Measurements from ENCODE around the gene RBBP8NL. TPM values are rescaled to one million over a fixed set of nuclear protein-coding genes. Genes with fewer than 3 reads are reported as not detected.
A peak's percentile ranks its signal among the peaks of the same experiment; 100 is the strongest.

The RBBP8NL gene
- total and polyA plus RNA-seq, 2 donors (not counting 3 experiments of a cell fraction or from before 2014, with no cell fraction given) = not detected

DNA sequence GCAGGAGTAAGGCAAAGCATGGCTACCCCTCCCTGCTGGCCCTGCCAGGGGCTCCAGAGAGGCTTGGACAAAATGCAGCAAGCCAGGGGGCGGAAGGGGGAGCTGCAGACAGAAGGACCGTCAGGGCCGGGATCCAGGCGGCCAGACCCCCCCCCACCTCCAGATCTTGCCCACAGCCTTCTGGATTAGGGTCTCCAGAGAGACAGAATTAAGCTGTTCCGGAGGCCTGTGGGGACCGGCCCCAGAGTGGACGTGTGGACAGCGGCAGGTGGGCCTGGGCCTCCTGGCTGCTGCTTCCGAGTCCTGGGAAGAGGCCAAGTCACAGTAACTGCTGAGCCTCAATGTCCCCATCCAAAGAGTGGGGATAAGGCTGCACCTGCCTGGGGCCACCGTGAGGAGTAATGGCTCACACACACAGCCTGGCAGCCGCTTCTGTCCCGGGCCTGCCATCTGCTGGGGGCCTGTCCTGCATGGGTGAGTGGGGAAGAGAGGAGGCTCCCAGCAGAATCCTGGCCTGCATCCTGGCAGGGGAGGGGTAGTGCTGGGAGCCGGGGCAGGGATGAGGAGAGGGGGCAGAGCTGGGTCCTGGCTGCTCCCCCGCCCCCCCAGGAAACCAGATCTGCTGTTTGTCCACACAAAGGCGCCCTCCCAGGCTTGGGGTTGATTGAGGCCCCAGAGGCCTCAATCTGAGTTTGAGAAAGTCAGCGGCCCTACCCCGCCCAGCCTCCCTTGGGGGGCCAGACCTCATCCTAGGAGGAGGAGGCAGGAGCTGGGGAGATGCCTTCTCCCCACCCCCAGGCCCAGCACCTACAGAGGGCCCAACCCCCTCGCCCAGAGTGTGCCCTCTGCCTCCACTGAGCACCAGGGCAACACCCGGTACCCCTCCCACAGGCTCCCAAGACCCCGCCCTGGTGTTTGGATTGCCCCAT lies 64.1 kb downstream of the RBBP8NL start:
- CTCF ChIA-PET = interaction anchor here (0.9 to 9.9 kb wide), 5 partner anchors 14 to 60 kb away, joined by 3 to 179 read pairs (median 12); partner anchors contain the start of gene ADRM1
- H3K36me3 ChIP-seq (ENCODE audit: control insufficient read depth in 2 of 2, extremely low read depth in 1 of 2, insufficient read depth in 2 of 2, low read length in 2 of 2) = no peaks in the 10 kb centered on the region
- H3K27me3 ChIP-seq (ENCODE audit: control insufficient read depth in 2 of 2, insufficient read depth in 2 of 2, low read length in 2 of 2) = no peaks in the 10 kb centered on the region
- POLR2A ChIA-PET = no interaction called here
- no peak overlapping the region for H3K4me3 ChIP-seq (replicated peaks in 1 of 3; ENCODE audit: insufficient read depth in 1 of 3, low read depth in 1 of 3, low read length in 3 of 3)
- H2AFZ ChIP-seq (ENCODE audit: low read depth, low read length) = no peak overlapping the region
- H3K9me3 ChIP-seq (replicated peaks; ENCODE audit: control insufficient read depth, insufficient read depth, low read length) = no peaks in the 10 kb centered on the region
- FAIRE-seq (no peak), DNase-seq (ENCODE audit: low read depth, low spot score) (no peak)
- peaks cover 58% of the 10 kb centered on the region for H3K4me1 ChIP-seq (ENCODE audit: control insufficient read depth, extremely low read depth, insufficient read depth, low read length)
- peak overlapping the region; percentile 85 for H3K27ac ChIP-seq (ENCODE audit: insufficient read depth, low read depth, low read length)
- dilution Hi-C loops (cut with MboI; ENCODE audit: extremely low pct_ligation_motif_present, low sequenced_read_pairs) (no loop called here), intact Hi-C loops (cut with micrococcal nuclease) (no loop called here)
- H3K9me1 ChIP-seq (replicated peaks; ENCODE audit: control insufficient read depth, extremely low read depth, insufficient read depth, low read length) = no peaks in the 10 kb centered on the region
- H4K20me1 ChIP-seq (replicated peaks; ENCODE audit: control insufficient read depth, extremely low read depth, insufficient read depth, low read length) = no peaks in the 10 kb centered on the region
- H3K4me2 ChIP-seq (ENCODE audit: insufficient read depth, low read length) = no peak overlapping the region
- peak overlapping the region; percentile 40 for H3K9ac ChIP-seq (replicated peaks; ENCODE audit: extremely low read depth, insufficient read depth, low read length)
- no TSS peak for BruUV-seq (replicated peaks)
- TF ChIP-seq FOS (IDR thresholded peaks at IDR 0.05; ENCODE audit: borderline replicate concordance, insufficient read depth, low read length) (no peak), GATA2 (IDR thresholded peaks at IDR 0.05; ENCODE audit: insufficient read depth, insufficient read length, low read depth, low read length) (no peak), JUN (IDR thresholded peaks at IDR 0.05; ENCODE audit: borderline replicate concordance, insufficient read depth, insufficient read length, low read depth) (no peak), MYC (IDR thresholded peaks at IDR 0.05; ENCODE audit: low read depth, low read length) (no peak), POLR2A (IDR thresholded peaks at IDR 0.05; ENCODE audit: low read depth, low read length) (no peak), POLR2AphosphoS5 (IDR thresholded peaks at IDR 0.05; ENCODE audit: insufficient read depth, low read depth, low read length) (no peak), EZH2 (IDR thresholded peaks at IDR 0.05; ENCODE audit: borderline replicate concordance, low read depth, low read length, severe bottlenecking) (no peak)
- TF ChIP-seq, protein P1, sequence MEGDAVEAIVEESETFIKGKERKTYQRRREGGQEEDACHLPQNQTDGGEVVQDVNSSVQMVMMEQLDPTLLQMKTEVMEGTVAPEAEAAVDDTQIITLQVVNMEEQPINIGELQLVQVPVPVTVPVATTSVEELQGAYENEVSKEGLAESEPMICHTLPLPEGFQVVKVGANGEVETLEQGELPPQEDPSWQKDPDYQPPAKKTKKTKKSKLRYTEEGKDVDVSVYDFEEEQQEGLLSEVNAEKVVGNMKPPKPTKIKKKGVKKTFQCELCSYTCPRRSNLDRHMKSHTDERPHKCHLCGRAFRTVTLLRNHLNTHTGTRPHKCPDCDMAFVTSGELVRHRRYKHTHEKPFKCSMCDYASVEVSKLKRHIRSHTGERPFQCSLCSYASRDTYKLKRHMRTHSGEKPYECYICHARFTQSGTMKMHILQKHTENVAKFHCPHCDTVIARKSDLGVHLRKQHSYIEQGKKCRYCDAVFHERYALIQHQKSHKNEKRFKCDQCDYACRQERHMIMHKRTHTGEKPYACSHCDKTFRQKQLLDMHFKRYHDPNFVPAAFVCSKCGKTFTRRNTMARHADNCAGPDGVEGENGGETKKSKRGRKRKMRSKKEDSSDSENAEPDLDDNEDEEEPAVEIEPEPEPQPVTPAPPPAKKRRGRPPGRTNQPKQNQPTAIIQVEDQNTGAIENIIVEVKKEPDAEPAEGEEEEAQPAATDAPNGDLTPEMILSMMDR (IDR thresholded peaks at IDR 0.05; ENCODE audit: extremely low read depth in 1 of 2, insufficient read depth in 1 of 2, low read depth in 1 of 2, low read length in 2 of 2) = no peak
- TF ChIP-seq, protein P2, sequence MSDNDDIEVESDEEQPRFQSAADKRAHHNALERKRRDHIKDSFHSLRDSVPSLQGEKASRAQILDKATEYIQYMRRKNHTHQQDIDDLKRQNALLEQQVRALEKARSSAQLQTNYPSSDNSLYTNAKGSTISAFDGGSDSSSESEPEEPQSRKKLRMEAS (IDR thresholded peaks at IDR 0.05; ENCODE audit: insufficient read depth, insufficient read length) = no peak
- H3K79me2 ChIP-seq (ENCODE audit: control insufficient read depth, insufficient read depth, low read length) = peaks cover 62% of the 10 kb centered on the region
